Activated B cell treated with CpG ODN at 0.5 μM for 24 hours (primary cell): ENCODE data around the gene KIAA0930. TPM values are rescaled to one million over a fixed set of nuclear protein-coding genes. Genes with fewer than 3 reads are reported as not detected.

ENCODE experiments used
- ATAC-seq: fragments of 200-7000 bp; cut with Tn5 transposase; one replicate; pipeline ENCODE4 v1.10.0; 2021; ENCODE audit warnings: low read depth, mild to moderate bottlenecking, moderate library complexity
- CTCF ChIA-PET: fragments of 350-600 bp; sonication (Branson Sonifier 250); formaldehyde crosslinking; loops from one replicate; lab custom pipeline; 2021; ENCODE audit warnings: antibody characterized with exemption; lab: Charles Lee
- POLR2A ChIA-PET: fragments of 350-600 bp; sonication (Branson Sonifier 250); formaldehyde crosslinking; loops from one replicate; lab custom pipeline; 2021; ENCODE audit warnings: antibody characterized with exemption; lab: Charles Lee
- DNase-seq: peaks from one replicate; pipeline ENCODE4 v3.0.0; 2022
- H3K27ac Mint-ChIP-seq: one replicate; pipeline ENCODE4 v1.8.0; 2020; ENCODE audit warnings: mixed read lengths
- H3K27me3 Mint-ChIP-seq: one replicate; pipeline ENCODE4 v1.8.0; 2021; ENCODE audit warnings: mixed read lengths
- H3K36me3 Mint-ChIP-seq: one replicate; pipeline ENCODE4 v1.8.0; 2021; ENCODE audit warnings: low read depth, mixed read lengths
- H3K4me1 Mint-ChIP-seq: one replicate; pipeline ENCODE4 v1.8.0; 2021; ENCODE audit warnings: mixed read lengths
- H3K4me3 Mint-ChIP-seq: one replicate; pipeline ENCODE4 v1.8.0; 2020; ENCODE audit warnings: mild to moderate bottlenecking, mixed read lengths
- H3K9me3 Mint-ChIP-seq: one replicate; pipeline ENCODE4 v1.8.0; 2020; ENCODE audit warnings: mixed read lengths
- CTCF ChIP-seq: fragments of 200-600 bp; IDR thresholded peaks from one replicate; pipeline ENCODE4 v1.8.0; 2022; ENCODE audit warnings: antibody characterized with exemption, mild to moderate bottlenecking
- intact Hi-C: fragments of 100-400 bp; cut with micrococcal nuclease; formaldehyde crosslinking; loops from one replicate; pipeline ENCODE4 v1.15.1; 2024
- total RNA-seq: library from RNA; stranded (reverse); gene quantifications from 2 replicates; pipeline ENCODE4 v1.2.3, GENCODE V29; 2022

KIAA0930 gene
- total RNA-seq, 1 donor from 2014 or later = 42.2 TPM

- H3K9me3 Mint-ChIP-seq = no peaks in the 10 kb centered on the region
- H3K4me1 Mint-ChIP-seq = peaks cover 38% of the 10 kb centered on the region
- peak; percentile 97 for DNase-seq
- peaks cover 26% of the 10 kb centered on the region for H3K36me3 Mint-ChIP-seq
- peak; percentile 78 for ATAC-seq
- peak within 1 kb of the TSS; percentile 90 for H3K27ac Mint-ChIP-seq
- CTCF ChIA-PET = interaction anchor here (0.9 kb wide), 1 partner anchor 71 kb away, joined by 6 read pairs; no protein-coding TSS in a partner anchor
- intact Hi-C loops = loop anchor here (1.0 to 10.0 kb wide), 5 partner anchors 54 to 271 kb away; partner anchors contain the start of genes FAM118A and KIAA0930
- POLR2A ChIA-PET = interaction anchor here (0.6 to 1.6 kb wide), 7 partner anchors 9 to 890 kb away, joined by 3 to 20 read pairs (median 5); no protein-coding TSS in a partner anchor
- peak within 1 kb of the TSS; percentile 97 for H3K4me3 Mint-ChIP-seq
- H3K27me3 Mint-ChIP-seq = no peaks in the 10 kb centered on the region
- TF ChIP-seq CTCF = no peak
Observed at GRCh38 chr22:45163451-45164269, 77.0 kb downstream of the KIAA0930 start, which contains the start of gene NUP50. Gene NUP50, plus strand, starts transcription at chr22:45163925. Its CDS starts 4,253 bp downstream, at chr22:45168178.

GRCh38 chr22:45163099-45163450 is 77.6 kb downstream of the KIAA0930 start:
- H3K4me3 Mint-ChIP-seq = peak overlapping the region; percentile 97
- ChIA-PET POLR2A (interaction anchor here (0.6 to 1.6 kb wide), 7 partner anchors 10 to 891 kb away, joined by 3 to 20 read pairs (median 5); no protein-coding TSS in a partner anchor), CTCF (interaction anchor here (0.9 kb wide), 1 partner anchor 72 kb away, joined by 6 read pairs; no protein-coding TSS in a partner anchor)
- peak overlapping the region; percentile 90 for H3K27ac Mint-ChIP-seq
- intact Hi-C loops = loop anchor here (1.0 to 10.0 kb wide), 5 partner anchors 54 to 272 kb away; partner anchors contain the start of genes FAM118A and KIAA0930
- no peaks in the 10 kb centered on the region for H3K9me3 Mint-ChIP-seq
- TF ChIP-seq CTCF = no peak
- H3K4me1 Mint-ChIP-seq = peaks cover 38% of the 10 kb centered on the region
- DNase-seq (no peak), ATAC-seq (peak; percentile 43)
- H3K36me3 Mint-ChIP-seq = peaks cover 20% of the 10 kb centered on the region
- H3K27me3 Mint-ChIP-seq = no peaks in the 10 kb centered on the region

- intact Hi-C loops = loop anchor here (2.0 to 10.0 kb wide), 4 partner anchors 55 to 272 kb away; partner anchors contain the start of genes FAM118A and KIAA0930
Observed at GRCh38 chr22:45162531-45162930, 78.2 kb downstream of the KIAA0930 start.

GRCh38 chr22:45159652-45160462 is 80.8 kb downstream of the KIAA0930 start:
- Mint-ChIP-seq H3K27me3 (no peaks in the 10 kb centered on the region), H3K4me3 (no peak overlapping the region), H3K9me3 (no peaks in the 10 kb centered on the region), H3K4me1 (peaks cover 23% of the 10 kb centered on the region), H3K36me3 (peaks cover 34% of the 10 kb centered on the region), H3K27ac (no peak overlapping the region)
- no peak for TF ChIP-seq CTCF
- intact Hi-C loops = loop anchor here (5.0 to 10.0 kb wide), 3 partner anchors 57 to 275 kb away; partner anchors contain the start of gene FAM118A
- ChIA-PET CTCF (no interaction called here), POLR2A (no interaction called here)
- DNase-seq (no peak), ATAC-seq (no peak)

More at GRCh38 chr22:45162531-45162930, 78.2 kb downstream of the KIAA0930 start:
- peaks cover 38% of the 10 kb centered on the region for H3K4me1 Mint-ChIP-seq
- H3K36me3 Mint-ChIP-seq = peaks cover 25% of the 10 kb centered on the region
- no peak for TF ChIP-seq CTCF
- peak overlapping the region; percentile 41 for H3K27ac Mint-ChIP-seq
- peak overlapping the region; percentile 97 for H3K4me3 Mint-ChIP-seq
- ATAC-seq (no peak), DNase-seq (no peak)
- H3K27me3 Mint-ChIP-seq = no peaks in the 10 kb centered on the region
- no peaks in the 10 kb centered on the region for H3K9me3 Mint-ChIP-seq
- ChIA-PET POLR2A (interaction anchor here (1.0 to 1.6 kb wide), 3 partner anchors 73 to 130 kb away, joined by 4 to 20 read pairs (median 20); no protein-coding TSS in a partner anchor), CTCF (no interaction called here)
